ENCODE measurements around the gene ZNF768.
"Not testable (repeated sequence)": the region's sequence is repeated elsewhere in the genome, so short reads cannot be mapped to it uniquely, and the experiment has no call there.

The ZNF768 gene

DNA sequence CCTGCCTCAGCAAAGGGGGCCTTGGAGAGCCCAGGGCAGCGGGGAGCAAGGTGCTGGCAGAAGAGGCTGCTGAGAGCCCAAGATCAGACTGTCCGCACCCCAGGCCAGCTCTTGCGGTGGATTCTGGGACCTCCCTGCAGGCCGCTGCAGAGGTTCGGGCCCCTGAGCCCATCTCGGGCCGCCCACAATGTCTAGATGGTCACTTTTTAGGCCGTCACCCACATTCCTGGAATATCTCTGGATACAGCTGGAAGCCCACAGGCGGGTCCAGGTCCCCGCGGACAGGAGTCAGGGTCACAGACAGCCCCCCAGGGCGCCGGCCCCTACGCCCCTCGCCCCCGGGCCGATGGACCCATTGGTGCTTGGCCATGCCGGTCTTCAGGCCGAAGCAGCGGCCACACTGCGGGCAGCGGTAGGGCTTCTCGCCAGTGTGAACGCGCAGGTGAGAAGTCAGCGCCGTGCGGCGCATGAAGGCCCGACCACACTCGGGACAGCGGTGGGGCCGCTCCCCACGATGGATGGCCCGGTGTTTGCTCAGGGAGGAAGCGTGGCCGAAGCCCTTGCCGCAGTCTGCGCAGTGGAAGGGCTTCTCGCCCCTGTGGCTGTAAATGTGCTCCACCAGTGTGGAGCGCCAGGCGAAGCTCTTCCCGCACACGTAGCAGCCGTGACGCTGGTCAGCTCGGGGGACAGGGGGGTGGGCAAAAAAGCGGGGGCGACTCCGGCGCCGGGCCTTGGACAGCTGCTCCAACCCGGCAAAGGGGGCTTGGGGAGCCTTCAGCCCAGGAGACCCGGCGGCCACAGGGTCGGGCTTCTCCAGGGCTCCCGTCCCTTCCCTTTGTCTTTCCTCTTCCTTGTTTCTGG lies 6.1 kb upstream of the ZNF768 start:
- no peak for DNase-seq

DNA sequence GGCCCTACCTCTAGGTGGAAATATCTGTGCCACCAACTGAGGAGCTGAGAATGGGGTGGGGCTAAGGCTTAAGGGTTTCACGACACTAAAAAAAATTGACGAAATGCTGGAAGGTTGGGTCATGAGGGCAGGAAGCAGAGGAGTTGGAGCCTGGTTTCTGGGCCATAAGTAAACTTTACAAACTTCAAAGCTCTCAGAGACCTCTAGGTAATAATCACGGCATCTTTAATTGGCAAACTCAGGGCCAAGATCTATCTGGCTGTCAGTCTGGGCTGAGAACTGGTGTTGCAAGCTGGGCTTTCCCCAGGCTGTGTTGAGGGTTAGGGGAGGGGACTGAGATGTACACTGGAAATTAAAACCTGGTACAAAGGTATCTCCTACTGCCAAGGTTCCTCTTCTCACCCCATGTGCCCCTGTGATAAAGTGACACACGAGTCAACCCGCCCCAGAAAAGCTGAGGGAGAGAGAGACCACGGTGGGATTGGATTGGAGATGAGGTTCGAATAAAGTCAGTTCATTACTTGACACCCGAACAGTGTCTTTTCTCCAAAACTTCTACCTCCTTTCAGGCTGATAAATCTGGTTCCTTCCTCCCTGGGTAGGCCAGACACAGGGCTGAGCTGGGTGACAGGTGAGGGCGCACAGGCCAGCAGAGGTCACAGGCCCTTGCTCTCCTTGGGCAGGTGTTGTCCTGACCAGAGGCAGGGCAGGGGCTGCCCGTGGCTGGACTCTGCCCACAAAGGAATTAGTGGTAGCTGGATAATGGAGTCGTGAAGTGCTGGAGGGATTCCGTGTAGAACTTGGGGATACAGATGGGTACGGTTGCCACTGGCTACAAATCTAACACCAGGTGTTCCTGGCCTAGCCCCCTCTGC lies 4.0 kb upstream of the ZNF768 start:
- no peak for DNase-seq

DNA sequence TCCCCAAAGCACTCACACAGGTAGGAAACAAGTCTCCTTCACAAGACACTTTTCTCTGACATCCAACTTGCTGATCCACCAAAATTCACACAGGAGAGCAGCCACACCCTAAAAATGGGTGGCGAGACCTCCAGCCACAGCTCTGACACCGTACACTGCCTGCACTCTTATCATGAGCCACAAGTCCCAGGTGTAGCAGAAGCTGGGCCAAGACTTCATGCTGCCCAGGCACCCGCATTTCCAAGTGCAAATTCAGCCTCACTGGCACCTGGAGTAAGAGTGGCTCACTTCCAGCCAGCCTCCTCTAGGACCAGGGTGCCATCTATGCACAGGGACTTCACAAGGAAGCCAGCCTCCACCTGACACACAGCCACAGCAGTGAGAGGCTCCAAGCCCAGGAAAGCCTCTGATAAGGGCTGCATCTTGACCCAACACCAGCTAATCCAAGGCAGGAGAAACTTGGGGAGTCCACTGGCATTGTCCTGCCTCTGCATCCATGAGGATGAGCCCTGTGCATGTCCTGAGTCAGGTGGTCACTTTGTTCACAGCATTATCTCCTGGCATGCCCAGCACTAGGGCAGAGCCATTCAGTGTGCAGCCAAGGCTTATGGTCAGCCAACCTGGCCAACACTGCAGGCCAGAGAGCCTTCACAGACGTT lies 2.6 kb upstream of the ZNF768 start:
- DNase-seq = no peak

DNA sequence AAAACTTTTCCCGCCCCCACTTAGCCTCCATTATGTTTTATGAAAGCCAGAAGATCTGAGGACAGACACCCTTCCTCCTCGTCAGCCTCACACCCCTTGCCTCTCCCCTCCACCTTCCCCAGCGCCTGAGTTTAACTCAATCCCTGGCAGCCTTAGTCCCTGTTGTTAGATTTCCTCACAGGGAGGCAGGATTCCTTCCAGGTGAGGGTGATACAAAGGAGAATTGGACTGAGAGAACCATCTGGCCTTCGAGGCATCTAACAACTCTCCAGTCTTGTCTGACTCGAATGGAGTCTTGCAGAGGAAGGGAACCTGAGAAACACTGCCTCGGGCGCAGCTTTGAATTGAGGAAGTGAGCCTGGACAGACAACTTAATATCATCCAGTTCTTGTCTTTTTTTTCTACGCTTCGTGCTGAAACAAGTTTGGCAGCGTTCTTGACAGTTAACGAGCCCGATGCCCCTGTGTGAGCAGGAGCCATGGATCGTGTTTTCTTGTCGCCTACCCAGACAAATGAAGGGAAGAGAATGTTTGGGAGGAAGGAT lies 1.3 kb upstream of the ZNF768 start:
- no peak for DNase-seq

DNA sequence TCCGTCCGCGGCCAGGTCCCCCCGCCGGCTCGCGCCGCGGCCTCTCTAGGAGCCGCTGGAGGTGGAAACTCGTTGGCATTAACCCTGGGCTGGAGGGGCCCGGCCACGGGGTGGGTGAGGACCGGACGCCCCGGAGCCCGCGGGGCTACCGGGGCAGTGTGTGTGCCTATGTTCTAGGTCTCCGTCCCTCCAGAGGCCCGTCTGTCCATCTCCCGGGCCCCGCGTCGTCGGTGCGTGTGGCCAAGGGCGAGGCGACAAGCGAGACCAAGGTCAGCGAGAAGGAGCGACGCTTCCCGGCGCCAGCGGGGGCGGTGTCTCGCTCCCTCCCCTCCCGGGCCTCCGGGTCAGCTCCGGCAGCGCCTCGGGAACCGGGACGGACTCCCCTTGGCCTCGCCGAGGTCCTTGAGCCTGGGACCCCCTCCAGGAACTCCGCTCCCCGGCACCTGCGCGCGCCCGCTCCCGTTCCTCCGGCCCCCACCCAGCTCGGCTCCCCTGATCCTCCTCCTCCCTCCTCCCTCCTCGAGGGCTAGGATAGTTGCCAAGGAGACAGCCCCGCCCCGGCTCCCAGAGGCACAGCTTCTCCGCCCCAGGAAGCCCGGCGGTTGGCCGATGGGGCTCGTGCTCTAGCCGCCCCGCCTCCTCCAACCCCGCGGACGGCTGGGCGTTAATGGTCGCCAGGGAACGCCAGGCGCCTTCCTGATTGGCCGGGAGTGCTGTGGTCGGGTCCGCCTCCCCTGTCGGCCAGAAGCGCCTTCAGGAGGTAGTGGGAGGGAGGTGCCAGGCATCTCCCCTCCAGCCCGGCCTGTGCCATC lies 663 bp upstream of the ZNF768 start:
- DNase-seq = peak; percentile 83

DNA sequence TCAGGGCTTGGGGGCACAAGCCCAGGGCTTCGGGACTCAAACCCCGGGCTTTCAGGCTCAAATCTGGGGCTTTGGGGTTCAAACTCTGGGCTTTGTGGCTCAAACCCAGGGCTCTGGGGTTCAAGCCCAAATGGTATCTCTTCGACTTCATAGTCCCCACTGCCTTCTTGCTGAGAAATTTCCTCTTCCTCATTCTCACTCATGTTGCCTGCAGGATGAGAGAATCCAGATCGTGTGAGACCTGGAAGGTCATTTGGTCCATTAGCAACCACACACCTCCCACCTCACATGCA lies 576 bp downstream of the ZNF768 start:
- no peak for DNase-seq

DNA sequence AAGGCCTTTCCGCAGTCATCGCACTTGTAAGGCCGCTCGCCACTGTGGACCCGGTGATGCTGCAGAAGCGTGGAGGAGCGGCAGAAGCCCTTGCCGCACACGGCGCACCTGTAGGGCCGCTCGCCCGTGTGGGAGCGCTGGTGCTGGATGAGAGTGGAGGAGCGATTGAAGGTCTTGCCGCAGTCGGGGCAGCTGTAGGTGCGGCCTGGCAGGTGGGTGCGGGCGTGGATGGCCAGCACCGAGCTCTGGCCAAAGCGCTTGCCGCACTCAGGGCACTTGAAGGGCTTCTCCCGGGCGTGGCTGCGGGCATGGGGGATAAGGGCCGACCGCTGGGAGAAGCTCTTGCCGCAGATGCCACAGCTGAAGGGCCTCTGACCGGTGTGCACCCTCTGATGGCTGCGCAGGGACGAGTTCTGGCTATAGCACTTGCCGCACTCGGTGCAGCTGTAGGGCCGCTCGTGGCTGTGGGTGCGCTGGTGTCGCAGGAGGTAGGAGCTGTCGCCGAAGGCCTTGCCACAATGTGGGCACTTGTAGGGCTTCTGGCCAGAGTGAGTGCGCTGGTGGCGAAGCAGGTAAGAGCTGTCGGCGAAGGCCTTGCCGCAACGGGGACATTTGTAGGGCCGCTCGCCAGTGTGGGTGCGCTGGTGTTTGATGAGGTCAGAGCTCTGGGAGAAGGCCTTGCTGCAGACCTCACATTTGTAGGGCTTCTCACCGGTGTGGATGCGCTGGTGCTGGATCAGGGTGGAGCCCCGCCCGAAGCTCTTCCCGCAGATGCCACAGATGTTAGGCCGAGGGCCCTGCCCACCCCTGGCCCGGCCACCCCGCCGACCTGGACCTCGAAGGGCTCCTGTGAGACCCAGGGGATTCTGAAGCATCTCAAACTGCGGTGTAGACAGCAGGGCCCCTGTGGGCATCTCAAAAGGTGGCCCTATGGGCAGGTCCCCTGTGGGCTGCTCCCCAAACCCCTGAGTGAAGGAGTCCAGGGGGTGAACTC lies 1.5 kb downstream of the ZNF768 start:
- DNase-seq = no peak

DNA sequence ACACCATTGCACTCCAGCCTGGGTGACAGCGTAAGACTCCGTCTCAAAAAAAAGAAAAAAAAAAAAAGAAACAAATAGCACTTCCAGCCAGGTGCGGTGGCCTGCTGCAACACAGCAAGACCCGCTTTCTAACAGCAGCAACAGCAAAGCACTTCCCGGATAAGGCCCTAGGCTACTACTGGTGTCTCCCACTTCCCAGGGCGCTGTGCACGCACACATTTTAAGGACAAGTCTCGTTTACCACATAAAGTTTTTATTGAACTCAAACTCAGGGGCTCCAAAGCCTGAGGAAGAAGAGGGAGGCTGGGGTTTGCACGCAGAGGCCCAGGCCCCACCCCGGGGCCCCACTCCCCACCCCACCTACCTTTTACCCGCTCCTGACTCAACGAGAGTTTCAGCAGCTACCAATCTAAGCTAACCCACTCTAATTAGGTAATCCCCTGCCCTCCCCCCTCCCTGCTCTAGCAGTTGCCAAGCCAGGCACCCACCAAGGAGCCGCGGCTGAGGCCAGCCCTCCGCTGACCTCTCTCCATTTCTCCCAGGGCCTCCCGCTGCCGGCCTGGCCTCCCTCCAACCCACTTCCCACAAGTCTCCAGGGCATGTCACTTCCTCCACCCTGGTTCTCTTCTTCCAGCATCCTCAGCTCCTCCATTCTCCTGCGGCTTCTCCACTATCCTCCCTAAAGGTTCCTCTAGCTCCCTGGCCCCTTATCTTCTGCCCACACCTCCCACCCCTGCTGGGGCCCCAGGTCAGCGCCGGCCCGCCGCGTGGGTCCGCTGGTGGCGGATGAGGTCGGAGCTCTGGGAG lies 2.4 kb downstream of the ZNF768 start:
- no peak for DNase-seq

DNA sequence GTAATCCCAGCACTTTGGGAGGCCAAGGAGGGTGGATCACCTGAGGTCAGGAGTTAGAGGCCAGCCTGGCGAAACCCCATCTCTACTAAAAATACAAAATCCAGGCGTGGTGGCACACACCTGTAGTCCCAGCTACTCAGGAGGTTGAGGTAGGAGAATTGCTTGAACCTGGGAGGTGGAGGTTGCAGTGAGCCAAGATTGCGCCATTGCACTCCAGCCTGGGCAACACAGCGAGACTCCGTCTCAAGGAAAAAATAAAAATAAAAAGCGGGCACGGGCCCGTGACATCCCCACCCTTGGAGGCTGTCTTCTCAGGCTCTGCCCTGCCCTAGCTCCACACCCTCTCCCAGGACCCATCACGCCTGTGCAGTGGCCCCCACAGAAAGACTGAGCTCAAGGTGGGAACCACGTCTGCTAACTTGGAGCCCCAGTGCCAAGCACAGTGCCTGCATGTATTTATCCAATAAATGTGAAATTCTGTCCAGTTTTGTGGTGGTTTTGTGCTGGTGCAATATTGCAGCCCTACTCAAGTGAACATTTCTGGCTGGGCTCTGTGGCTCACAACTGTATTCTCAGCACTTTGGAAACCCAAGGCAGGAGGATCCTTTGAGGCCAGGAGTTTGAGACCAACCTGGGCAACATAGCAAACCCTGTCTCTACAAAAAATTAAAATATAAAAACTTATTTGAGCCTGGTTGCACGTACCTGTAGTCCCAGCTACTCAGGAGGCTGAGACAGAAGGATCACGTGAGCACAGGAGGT lies 3.5 kb downstream of the ZNF768 start:
- DNase-seq = not testable (repeated sequence)

DNA sequence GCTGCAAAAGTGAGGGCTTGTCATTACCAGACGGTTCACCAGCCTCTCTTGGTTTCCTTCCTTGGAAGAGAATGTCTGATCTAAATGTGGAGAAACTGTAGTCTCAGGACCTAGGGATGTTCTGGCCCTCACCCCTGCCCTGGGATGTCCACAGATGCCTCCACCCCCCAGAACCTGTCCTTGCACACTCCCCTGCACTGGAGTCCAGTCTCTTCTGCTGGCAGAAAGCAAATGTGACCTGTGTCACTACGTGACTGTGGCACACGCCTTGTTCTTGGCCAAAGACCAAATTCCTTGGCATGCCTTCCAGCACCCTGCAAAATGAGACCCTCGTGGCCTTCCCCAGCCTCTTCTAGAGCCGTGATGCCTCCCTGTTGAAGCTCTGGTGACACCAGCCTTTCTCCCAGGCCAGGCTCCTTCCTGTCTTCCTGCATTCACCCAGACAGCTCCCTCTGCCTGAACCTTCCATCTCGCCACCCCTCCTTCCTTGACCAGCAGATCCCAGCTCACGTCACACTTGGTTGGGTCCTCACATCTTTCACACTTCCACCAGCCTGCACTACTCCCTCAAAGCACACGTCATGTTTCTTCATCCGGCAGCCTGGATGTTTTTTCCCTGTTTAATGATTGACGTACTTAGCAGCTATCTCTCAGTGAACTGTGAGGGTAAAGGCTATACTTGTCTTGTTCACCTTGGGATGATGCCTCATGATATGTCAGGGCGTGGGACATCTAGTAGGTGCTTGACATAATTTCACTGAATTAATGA lies 4.3 kb downstream of the ZNF768 start:
- no peak for DNase-seq

DNA sequence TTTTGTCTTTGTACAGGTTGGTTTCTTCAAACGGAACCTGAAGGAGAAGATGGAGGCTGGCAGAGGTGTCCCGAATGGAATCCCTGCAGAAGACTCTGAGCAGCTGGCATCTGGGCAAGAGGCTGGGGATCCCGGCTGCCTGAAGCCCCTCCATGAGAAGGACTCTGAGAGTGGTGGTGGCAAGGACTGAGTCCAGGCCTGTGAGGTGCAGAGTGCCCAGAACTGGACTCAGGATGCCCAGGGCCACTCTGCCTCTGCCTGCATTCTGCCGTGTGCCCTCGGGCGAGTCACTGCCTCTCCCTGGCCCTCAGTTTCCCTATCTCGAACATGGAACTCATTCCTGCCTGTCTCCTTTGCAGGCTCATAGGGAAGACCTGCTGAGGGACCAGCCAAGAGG lies 4.9 kb downstream of the ZNF768 start:
- no peak for DNase-seq

DNA sequence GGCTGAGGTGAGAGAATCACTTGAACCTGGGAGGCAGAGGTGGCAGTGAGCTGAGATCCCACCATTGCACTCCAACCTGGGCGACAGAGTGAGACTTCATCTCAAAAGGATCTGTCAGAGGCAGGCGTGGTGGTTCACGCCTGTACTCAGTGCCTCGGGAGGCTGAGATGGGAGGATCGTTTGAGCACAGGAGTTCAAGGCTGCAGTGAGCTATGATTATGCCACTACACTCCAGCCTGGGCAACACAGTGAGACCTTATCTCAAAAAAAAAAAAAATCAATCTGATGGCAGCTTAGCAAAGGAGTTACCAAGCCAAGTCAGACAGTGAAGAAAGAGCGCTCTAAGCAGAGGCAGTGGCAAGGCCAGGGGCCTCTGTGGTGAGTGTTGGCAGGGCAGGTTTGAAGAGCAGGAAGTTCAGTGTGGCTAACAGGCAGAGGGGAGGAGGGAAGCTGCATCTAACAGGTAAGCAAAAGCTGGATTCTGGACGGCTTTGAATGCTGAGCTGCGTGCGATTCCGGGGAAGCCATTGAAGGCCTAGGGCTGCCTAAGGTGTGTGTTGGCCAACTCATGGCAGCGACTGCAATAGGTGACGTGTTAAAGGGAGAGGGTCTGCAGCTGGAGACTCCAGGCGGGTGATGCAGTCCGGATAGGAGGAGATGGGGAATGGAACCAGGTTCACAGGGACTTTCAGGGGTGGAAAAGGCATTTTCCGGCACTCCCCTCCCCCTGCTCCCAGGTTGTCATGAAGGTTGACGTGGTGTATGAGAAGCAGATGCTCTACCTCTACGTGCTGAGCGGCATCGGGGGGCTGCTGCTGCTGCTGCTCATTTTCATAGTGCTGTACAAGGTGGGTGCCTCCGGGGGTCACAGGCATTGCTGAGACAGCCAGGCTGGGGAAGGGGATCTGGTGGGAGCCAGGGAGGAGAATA lies 7.0 kb downstream of the ZNF768 start:
- no peak for DNase-seq

DNA sequence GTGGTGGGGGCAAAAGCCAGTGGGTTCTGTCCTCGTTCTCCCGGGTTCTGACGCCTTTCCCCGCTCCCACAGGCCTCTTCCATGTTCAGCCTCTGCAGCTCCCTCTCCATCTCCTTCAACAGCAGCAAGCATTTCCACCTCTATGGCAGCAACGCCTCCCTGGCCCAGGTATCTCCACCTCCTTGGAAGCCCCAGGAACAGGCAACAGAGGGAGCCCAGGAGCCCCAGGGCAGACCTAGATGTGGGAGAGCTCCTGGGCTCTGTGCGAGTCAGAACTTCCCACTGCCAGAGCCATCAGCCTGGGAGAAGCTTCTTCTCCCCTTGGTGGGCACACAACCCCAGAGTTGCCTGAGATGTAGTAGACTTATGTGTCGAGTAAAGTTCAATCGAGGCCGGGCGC lies 7.8 kb downstream of the ZNF768 start:
- no peak for DNase-seq

DNA sequence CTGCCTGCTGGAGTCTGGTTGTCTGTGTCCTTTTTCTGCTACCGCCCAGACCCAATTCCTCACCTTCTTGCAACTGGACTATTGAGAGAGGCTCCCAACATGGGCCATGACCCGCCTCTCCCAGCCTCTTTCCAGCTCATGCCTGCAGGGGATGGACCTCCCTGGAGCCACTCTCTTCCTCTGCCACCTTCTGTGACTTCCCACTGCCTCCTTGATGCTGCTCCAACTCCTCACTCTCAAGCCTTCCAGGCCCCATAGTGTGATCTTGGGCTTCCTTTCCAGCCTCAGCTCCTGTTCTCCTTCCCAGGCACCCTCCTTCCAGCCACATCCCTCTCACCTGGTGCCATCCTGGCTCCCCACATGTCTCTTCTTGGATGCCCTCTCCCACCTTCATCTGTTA lies 11.1 kb downstream of the ZNF768 start:
- no peak for DNase-seq

DNA sequence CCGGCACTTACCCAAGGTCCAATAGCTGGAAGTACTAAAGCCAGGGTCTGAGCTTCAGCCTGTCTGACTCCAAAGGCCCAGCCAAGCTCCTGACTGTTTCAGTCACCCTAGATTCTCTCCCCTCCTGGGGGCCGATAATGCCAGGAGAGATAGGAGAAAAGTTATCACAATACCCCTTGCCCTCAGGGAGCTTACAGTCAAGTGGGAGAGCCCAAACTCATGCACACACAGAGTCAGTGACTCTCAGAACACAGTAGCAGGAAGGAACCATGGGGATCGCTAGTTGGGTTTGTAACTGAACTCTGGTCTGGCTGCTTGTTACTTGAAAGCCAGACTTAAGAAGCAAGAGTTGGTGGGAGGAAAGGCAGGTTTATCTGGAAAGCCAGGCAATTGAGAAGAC lies 14.9 kb downstream of the ZNF768 start:
- DNase-seq = no peak

DNA sequence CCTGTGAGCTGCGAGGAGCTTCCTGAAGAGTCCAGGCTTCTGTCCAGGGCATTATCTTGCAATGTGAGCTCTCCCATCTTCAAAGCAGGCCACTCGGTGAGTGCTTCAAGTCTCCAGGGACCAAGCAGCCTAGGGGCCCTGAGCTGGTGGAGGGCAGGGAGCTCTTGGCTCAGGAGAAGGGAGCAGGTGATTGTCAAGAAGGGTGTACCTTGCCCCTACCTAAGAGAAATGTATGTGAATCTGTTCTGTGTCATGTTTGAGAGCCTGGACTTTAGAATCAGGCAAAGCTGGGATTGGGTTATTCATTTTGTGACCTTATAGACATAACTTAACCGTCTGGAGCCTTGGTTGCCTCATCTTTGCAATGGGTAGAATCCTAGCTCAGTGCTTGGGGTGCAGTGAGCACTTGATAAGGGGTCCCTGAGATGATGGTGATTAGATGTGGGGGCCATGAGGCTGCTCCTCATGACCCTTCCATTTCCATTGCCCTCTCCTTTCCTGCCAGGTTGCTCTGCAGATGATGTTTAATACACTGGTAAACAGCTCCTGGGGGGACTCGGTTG lies 15.9 kb downstream of the ZNF768 start:
- no peak for DNase-seq

DNA sequence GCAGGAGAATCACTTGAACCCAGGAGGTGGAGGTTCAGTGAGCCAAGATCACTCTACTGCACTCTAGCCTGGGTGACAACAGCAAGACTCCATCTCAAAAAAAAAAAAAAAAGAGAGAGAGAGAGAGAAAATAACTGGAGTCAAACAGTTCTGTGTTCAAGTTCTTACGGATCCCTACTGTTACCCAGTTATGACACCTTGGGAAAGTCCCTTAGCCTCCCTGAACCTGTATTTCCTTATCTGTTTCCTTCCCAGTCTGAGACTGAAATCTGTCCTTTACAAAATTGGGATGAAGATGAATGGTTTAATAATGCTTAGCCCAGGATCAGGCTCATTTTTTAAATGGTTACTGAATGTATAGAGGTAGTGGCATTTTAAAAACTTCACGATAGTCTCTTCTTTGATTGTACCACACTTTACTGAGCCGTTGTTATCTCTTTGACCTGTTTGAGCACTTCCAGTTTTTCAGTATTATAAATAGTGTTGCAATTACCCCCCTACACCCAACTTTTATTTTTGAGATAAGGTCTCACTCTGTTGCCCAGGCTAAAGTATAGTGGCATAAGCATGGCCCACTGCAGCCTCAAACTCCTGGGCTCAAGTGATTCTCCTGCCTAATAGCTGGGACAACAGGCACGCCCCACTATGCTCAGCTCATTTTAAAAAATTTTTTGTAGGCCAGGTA lies 17.1 kb downstream of the ZNF768 start:
- DNase-seq = no peak

All from activated gamma-delta T cell (primary cell).